ENCODE results near the gene CUX1.
"Not testable (repeated sequence)": the region's sequence is repeated elsewhere in the genome, so short reads cannot be mapped to it uniquely, and the experiment has no call there.

Gene CUX1

DNA sequence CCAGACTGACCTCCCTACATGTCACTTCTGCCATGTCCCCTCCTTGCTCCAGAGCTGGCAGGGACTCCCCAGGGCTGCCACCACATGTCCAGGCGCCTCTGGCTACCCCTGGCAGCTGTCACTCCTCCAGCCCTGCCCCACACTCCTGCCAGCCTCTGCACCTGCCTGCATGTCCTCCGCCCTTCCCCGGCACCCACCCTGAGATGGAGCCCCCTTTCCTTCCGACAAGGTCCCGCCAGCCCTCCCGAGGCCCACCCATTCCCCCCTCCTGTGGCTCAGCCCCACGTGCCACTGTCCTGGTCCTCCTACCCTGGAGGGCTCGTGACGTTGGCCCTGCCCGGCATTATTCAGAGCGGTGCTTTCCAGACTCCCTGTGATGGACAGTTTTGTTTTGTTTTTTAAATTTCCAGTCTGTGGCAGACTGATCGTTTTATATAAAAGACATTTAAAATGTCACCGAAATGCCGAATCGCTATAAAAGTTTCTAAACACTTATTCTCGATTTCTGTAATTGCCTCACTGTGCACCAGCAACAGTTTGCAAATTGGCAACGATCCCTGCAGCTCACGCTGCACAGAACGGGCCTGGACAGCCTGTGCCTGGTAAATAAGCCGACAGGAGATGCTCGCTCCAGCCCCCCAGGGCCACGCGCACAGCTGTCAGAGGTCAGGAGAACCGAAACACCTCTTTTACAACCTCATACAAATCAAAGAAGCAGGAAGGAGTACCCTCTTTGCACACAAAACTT, 358.2 kb downstream of the CUX1 start:
- DNase-seq (ENCODE audit: low read depth in 2 of 3, low spot score in 1 of 3) = no peak

DNA sequence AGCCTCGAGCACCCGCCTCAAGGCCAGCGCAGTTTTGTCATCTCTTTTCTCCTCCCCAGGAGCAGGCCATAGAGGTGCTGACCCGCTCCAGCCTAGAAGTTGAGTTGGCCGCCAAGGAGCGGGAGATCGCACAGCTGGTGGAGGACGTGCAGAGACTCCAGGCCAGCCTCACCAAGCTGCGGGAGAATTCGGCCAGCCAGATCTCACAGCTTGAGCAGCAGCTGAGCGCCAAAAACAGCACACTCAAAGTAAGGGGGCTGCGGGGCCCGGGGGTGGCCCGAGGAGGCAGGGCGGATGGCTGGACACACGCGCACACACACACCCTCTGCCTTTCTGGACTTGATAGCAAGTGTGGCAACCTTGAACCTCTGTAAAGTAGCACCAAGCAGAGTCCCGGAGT, 361.0 kb downstream of the CUX1 start:
- no peak for DNase-seq (ENCODE audit: low read depth in 2 of 3, low spot score in 1 of 3)

DNA sequence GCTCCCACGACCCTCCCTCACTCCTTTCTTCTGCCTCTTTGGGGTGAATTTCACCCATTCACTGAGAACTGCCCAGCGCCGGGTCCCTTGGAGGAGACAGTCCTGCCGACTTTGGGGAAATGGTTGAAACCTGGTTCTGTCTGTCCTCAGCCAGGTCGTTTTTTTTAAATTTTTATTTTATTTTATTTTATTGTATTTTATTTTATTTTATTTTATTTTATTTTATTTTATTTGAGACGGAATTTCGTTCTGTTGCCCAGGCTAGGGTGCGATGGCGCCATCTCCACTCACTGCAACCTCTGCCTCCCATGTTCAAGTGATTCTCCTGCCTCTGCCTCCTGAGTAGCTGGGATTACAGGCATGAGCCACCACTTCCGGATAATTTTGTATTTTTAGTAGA, 363.3 kb downstream of the CUX1 start:
- no peak for DNase-seq (ENCODE audit: low read depth in 2 of 3, low spot score in 1 of 3)

DNA sequence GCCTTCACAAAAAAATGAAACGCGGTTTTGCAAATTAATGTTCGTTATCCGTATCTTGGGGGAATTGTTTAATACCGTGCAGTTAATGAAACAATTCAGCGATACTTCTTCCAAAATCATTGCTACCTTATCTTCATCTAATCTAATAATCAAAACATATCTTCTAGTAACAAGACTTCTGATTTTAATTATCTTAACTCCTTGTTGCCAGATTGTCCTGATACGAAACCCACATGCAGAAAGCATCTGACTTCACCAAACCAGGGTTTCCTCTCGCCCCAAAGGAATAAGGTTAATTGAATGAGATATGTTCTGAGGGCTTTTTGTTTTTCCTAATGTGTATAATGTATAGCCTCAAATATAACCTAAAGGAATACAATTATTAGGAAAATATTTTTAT, 364.1 kb downstream of the CUX1 start:
- DNase-seq (ENCODE audit: low read depth in 2 of 3, low spot score in 1 of 3) = no peak

DNA sequence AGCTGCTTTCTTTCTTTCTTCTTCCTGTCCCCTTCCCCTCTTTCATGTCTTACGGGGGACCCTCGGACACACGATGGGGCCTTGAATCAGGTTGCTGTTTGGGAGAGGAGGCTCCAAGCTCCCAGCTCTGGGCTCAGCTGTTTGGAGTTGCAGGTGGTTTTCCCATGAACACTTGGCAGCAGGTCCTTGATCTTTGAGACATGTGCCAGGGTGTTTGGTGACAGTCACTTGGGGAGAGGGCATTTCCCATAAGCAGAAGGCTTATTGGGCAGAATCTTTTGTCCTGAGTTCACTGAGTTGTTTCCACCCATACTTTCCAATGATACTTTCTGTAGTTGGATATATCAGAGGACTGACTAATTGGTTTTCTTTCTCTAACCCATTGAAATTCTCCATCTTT, 364.6 kb downstream of the CUX1 start:
- no peak for DNase-seq (ENCODE audit: low read depth in 2 of 3, low spot score in 1 of 3)

DNA sequence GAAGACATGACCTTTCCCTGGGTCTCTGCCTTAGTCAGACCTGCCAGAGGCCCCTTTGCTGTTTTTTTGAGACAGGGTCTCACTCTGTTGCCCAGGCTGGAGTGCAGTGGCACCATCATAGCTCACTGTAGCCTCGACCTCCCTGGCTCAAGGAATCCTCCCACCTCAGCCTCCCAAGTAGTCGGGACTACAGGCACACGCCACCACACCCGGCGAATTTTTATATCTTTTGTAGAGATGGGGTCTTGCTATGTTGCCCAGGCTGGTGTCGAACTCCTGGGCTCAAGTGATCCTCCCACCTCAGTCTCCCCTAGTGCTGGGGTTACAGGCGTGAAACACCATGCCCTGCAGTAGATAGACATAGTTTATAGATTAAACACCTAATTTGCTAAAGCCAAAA, 366.4 kb downstream of the CUX1 start:
- not testable (repeated sequence) for DNase-seq (ENCODE audit: low read depth in 2 of 3, low spot score in 1 of 3)

DNA sequence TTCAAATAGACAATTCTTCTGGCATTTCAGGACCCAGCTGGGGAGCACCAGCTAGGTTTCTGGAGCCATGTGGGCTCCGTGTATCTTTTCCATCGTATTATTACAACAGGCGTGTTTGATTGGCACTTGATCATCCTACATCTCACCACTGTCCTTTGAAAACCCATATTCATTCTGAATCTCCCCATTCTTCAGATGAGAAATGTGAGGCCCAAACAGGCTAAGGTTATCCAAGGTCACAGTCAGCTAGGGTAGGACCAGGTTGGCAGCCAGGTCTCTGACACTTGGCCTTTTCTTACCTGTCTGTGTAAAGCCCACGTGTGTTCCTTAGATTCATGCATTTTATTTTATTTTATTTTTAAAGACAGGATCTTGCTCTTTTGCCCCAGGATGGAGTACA, 366.9 kb downstream of the CUX1 start:
- DNase-seq (ENCODE audit: low read depth in 2 of 3, low spot score in 1 of 3) = no peak

DNA sequence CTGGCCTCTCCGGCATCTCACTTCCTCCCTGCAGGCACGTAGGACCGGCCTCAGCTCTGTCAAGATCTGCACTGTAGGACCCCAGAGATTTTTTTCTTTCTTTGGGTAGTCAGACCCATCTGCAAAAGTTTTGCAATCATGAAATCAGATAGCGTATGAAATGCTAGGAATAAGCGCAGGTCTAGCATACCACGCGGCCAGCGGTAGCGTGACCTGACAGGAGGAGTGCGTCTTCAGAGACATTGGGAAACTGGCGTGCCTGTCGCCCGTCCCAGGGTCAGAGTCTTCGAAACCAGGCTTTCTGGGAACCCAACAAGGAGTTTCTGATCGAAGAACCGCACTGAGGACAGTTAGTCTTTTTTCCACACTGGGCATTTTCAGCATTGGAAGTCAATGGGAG, 368.4 kb downstream of the CUX1 start:
- no peak for DNase-seq (ENCODE audit: low read depth in 2 of 3, low spot score in 1 of 3)

DNA sequence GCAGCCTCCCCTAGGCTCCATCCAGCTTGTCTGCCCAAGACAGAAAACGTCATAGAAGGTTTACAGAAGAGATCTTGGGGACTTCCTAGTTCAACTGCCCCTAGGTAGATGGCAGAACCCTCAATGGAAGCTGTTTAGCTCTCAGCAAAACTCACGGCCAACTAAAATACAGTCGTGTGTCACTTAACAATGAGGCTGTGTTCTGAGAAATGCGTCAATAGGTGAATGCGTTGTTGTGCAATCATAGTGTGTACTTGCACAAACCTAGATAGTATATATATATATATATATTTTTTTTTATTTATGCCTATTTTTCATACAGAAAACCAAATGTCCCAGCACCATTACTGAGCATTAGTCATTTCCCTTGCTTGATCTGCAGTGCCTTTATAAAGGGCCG, 368.9 kb downstream of the CUX1 start:
- DNase-seq (ENCODE audit: low read depth in 2 of 3, low spot score in 1 of 3) = no peak

DNA sequence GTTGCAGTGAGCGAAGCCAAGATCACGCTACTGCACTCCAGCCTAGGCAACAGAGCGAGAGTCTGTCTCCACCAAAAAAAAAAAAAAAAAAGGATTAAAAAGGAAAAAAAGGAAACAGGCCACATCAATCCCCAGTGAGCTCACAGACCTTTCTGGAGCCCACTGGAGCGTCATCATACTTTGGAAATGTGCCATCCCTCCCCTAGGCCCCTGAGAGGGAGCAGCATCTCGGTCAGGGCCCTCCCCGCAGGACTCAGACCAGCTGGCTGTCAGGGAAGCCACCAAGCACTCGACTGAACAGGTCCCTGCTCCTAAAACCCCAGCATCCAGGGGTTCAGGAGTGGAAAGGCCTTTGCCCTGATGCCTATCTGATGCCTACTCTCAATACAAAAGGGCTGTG, 371.3 kb downstream of the CUX1 start:
- DNase-seq (ENCODE audit: low read depth in 2 of 3, low spot score in 1 of 3) = no peak

DNA sequence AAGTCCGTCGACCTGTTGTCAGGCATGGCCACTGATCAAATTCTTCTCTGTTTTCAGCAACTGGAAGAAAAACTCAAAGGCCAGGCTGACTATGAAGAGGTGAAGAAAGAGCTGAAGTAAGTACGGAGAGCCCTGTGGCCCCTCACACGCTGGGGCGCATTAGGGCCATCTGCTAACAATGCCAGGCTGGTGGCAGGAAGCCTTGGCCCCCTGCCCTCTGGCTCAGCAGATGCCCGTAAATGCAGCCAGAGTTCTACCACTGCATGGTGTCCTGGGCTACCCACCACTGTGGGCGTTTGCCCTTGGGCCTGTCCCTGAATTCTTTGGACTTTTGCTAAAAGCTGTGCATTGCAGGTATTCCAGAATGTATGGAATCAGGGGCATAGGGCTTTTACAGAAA, 372.3 kb downstream of the CUX1 start:
- no peak for DNase-seq (ENCODE audit: low read depth in 2 of 3, low spot score in 1 of 3)

DNA sequence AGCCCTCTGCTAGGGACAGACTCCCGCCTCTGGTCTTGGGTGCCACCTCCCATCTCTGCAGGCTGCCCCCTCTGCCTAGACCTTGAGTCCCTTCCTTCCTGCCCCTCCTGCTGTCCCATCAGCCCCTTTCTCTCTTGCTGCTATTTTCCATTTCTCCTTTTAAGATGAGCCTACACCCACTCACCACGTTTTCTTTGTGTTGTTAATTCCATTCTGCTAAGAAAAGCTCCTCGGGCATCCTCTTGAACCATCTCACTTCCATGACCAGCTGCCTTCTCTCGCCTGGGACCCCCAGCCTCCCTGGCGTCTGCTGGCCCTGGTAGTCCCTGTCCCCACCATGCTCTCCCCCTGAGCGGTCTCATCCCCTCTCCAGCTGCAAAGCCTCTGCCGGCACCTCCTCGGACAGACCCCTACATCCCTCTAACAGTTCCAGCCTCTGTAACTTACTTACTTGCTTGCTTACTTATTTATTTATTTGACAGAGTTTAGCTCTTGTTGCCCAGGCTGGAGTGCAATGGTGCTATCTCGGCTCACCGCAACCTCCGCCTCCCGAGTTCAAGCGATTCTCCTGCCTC, 373.4 kb downstream of the CUX1 start:
- DNase-seq (ENCODE audit: low read depth in 2 of 3, low spot score in 1 of 3) = no peak

DNA sequence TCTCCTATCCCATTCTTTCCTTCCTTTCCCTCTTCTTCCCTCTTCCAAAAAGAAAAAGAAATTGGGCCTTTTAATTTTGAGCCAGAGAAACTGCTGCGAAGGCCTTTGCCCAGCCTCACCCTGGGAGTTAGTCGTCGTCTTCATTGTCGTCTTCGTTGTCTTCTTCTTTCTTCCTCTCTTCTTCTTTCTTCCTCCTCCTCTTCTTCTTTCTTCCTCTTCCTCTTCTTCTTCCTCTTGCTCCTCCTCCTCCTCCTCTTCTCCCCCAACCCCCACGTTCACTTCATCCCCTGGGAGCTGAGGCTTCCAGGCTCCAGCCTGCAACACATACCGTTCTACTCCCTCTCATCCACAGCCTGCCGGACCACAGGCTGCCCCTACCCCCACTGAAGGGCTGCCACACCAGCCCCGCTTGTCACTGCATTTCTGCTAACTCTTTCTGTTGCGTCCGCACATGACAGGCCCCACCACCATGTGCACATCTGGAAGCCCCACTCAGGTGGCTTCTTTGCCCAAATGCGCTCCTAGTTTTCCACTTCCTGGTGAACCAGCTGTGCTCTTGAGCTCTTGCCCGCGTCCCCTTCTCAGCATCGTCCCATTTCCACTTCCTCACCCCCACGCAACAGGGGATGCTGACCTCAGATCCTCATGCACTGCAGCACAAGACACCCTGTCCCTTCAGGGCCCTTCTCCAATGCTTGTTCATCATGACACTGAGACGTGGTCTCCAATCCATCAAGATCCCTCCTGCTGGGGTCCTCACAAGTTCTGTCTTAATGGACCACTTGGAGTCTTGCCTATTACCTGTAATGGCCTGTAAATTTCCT, 374.3 kb downstream of the CUX1 start:
- DNase-seq (ENCODE audit: low read depth in 2 of 3, low spot score in 1 of 3) = no peak

DNA sequence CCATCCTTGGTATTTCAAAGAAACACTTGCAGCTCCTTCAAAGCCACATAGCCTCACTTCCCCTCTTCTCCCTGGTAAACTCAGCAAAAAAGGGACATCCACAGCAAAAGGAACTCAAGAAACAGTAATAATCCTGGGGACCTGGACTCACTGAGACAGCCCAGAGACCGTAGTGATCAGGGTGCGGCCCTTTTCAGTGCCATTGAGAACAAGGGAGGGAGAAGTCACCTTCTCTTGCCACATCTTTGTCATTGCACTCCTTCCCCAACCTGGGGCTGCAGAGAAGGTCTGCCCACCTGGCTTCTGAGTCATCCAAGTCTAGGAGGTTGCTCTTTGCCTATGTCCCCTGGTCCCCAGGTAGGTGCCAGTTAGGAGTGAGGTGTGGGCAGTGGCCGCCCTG, 375.4 kb downstream of the CUX1 start:
- no peak for DNase-seq (ENCODE audit: low read depth in 2 of 3, low spot score in 1 of 3)

DNA sequence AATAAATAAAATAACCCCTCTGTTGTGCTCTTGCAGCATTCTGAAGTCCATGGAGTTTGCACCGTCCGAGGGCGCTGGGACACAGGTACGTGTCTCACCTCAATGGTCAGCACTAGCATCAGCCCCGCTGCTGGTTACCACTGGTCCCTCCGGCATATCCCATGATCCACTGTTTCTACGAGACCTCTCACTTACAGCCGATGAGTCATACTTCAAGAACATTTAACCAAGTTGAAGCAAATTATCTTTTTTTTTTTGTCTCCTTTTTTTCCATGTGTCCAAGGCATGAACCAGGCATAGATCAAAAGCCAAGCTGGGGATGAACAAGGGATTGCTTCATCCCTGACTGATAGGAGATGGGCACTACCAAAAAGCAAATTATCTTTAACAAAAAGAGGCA, 376.4 kb downstream of the CUX1 start:
- no peak for DNase-seq (ENCODE audit: low read depth in 2 of 3, low spot score in 1 of 3)

DNA sequence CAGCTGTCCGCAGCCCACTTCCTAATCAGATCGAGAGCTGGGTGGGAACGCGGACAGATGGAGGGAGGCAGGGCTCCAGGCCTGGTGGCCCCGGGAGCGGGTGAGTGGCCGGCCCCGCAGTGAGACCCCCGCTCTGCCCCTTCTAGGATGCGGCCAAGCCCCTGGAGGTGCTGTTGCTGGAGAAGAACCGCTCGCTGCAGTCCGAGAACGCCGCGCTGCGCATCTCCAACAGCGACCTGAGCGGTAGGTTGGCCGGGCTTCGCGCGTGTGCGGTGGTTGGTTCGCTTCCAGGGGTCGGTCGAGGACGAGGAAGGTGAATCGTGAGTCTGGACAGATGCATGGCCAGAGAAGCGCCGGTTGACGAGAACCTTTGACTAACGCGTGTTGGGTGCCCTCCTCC, 377.9 kb downstream of the CUX1 start:
- no peak for DNase-seq (ENCODE audit: low read depth in 2 of 3, low spot score in 1 of 3)

DNA sequence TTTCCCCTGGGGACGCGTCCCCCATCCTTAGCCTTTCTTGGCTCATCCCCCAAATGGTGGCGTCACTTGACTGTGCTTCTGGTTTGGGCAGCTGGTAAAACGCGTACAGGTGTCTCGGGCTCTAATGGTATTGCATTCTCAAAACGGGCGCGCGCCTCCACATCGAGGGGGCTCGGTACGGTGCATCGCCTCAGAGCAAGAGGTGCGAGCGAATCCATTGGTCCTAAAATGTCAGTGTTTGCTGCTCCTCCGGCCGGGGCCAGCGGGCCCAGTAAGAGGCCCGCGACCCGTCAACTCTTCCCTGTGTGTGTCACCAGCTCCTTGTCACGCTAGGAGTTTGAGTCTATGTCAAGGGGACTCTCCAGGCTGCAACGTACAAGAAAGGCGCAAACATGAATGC, 378.6 kb downstream of the CUX1 start:
- no peak for DNase-seq (ENCODE audit: low read depth in 2 of 3, low spot score in 1 of 3)

DNA sequence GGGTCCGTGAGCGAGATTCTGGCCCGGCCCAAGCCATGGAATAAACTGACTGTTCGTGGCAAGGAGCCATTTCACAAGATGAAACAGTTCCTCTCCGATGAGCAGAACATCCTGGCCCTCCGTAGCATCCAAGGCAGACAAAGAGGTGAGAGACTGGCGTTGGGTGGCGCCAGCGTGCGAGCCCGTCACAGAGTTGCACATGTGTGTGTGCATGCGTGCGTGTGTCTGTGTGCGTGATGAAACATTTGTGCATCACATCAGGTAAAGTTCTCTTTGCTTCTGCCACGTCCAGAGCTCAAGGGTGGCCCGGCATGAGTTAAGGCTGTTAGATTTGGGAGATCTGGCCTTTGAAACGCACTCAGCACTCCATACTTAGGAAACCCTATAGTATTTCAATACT, 379.7 kb downstream of the CUX1 start:
- no peak for DNase-seq (ENCODE audit: low read depth in 2 of 3, low spot score in 1 of 3)

DNA sequence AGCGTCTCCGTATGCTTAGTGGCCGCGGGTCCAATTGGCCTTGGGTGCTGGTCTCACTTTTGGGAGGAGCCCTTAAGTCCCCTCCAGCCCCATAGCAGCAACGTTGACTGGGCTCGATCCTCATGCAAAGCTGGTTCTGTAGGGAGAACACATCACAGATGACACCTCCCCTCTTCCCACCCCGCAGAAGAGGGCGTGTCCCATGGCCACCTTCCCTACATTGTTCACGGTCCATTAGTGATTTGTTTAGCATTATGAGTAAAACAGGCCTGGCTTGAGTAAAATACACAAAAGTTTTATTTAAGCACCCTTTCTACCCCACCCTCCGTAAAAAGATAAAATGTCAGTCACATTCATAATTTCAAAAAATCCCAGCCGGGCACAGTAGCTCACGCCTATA, 380.2 kb downstream of the CUX1 start:
- no peak for DNase-seq (ENCODE audit: low read depth in 2 of 3, low spot score in 1 of 3)

DNA sequence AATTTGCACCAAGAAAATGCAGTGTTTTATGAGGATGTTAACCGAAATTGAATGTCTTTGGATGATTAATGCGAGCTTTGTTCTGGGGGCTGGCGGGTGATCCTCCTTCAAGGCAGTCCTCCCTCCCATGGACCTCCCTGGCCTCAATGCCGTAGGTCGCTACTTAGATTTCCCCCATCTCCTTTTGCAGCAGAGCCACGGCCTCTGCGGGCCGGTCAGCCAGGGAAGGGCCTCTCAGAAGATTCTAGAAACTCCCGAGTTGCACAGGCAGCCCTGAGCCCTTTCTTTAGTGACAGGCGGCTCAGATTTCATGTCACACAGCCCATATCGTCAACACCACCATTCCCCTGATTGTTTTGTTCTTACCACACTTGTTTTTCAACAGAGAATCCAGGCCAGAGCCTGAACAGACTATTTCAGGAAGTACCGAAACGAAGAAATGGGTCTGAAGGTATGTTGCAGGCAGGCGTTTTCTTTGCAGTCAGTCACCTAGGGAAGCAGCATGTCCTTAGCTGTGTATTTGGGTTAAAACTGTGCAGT, 381.1 kb downstream of the CUX1 start:
- DNase-seq (ENCODE audit: low read depth in 2 of 3, low spot score in 1 of 3) = no peak

DNA sequence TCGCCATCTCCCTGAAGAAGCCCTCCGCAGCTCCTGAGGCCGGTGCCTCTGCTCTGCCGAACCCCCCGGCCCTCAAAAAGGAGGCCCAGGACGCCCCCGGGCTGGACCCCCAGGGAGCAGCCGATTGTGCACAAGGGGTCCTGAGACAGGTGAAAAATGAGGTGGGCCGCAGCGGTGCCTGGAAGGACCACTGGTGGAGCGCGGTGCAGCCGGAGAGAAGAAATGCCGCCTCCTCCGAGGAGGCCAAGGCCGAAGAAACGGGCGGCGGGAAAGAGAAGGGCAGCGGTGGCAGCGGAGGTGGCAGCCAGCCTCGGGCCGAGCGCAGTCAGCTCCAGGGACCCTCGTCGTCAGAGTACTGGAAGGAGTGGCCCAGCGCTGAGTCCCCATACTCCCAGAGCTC, 384.1 kb downstream of the CUX1 start:
- DNase-seq (ENCODE audit: low read depth in 2 of 3, low spot score in 1 of 3) = no peak

DNA sequence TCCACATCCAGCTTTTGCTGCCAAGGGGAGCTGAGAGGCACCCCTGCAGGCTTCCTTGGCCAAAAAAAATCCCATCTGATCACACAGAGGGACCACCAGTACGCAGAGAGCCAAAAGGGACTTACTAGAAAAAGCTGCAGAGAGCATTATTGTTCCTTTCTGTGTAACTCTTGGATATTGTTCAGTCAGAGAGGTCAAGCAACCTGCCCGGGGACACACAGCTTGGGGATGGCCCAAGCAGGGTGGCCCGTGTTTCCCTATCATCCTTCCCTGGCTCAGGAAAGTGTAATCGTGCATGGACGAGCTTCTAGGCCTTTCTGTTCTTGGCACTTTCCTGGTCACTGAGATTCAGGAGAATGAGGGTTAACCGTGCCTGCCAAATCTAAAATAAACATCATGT, 385.1 kb downstream of the CUX1 start:
- DNase-seq (ENCODE audit: low read depth in 2 of 3, low spot score in 1 of 3) = no peak
